CD14-positive monocyte (primary cell): Measurements from ENCODE around the gene VDAC1. TPM values are rescaled to one million over a fixed set of nuclear protein-coding genes. Genes with fewer than 3 reads are reported as not detected.

Source experiments
- DNase-seq, 3 donors: peaks; one replicate each; pipeline ENCODE4 v3.0.0-alpha.2; 2011 to 2022
- H2AFZ ChIP-seq: 2 replicates; pipeline ENCODE4 v1.6.0; 2012; ENCODE audit warnings: mild to moderate bottlenecking, low read depth, low read length, inconsistent platforms; ENCODE audit not compliant: insufficient read depth, poor library complexity, severe bottlenecking
- H3K27ac ChIP-seq, 2 donors: 1 replicate in 1 of 2; 2 replicates in 1 of 2; pipeline ENCODE4 v1.5.1; 2012 to 2013; ENCODE audit warnings: low read length in 2 of 2, control low read depth in 1 of 2, inconsistent platforms in 1 of 2, low read depth in 1 of 2, mild to moderate bottlenecking in 1 of 2
- H3K27me3 ChIP-seq, 2 donors: one replicate each; pipeline versions ENCODE4 v1.6.0 to v1.6.1; 2011 to 2013; ENCODE audit warnings: low read length in 2 of 2; ENCODE audit not compliant: control insufficient read depth in 2 of 2, insufficient read depth in 2 of 2
- H3K36me3 ChIP-seq, 2 donors: replicated peaks in 1 of 2; 1 replicate in 1 of 2; 2 replicates in 1 of 2; pipeline versions ENCODE4 v1.5.1 to v1.6.1; 2012 to 2013; ENCODE audit warnings: low read length in 2 of 2, control low read depth in 1 of 2, inconsistent platforms in 1 of 2, mild to moderate bottlenecking in 1 of 2; ENCODE audit not compliant: insufficient read depth in 2 of 2, control insufficient read depth in 1 of 2
- H3K4me1 ChIP-seq, 2 donors: 1 replicate in 1 of 2; 2 replicates in 1 of 2; pipeline versions ENCODE4 v1.5.1 to v1.6.1; 2012 to 2013; ENCODE audit warnings: low read length in 2 of 2, control low read depth in 1 of 2, inconsistent platforms in 1 of 2, mild to moderate bottlenecking in 1 of 2, moderate library complexity in 1 of 2; ENCODE audit not compliant: insufficient read depth in 2 of 2, control insufficient read depth in 1 of 2
- H3K4me2 ChIP-seq: replicated peaks from 2 replicates; pipeline ENCODE3; 2012; ENCODE audit warnings: low read length, moderate library complexity, mild to moderate bottlenecking; ENCODE audit not compliant: poor library complexity, severe bottlenecking; ENCODE audit errors: extremely low read depth
- H3K4me3 ChIP-seq, 3 experiments: fragments of 200-600 bp in 1 of 3; sonication (generic) in 1 of 3; replicated peaks in 1 of 3; 1 replicate in 2 of 3; 2 replicates in 1 of 3; pipeline ENCODE4 v1.5.1; 2011 to 2013; ENCODE audit warnings: low read length in 3 of 3, mild to moderate bottlenecking in 3 of 3, control low read depth in 2 of 3, low read depth in 2 of 3, inconsistent platforms in 1 of 3, moderate library complexity in 1 of 3
- H3K79me2 ChIP-seq: 2 replicates; pipeline ENCODE4 v1.6.0; 2012; ENCODE audit warnings: mild to moderate bottlenecking, control low read depth, inconsistent platforms, low read length, moderate library complexity; ENCODE audit not compliant: insufficient read depth
- H3K9ac ChIP-seq: 2 replicates; pipeline ENCODE4 v1.6.0; 2017; ENCODE audit warnings: low read length, mild to moderate bottlenecking; ENCODE audit not compliant: insufficient read depth, poor library complexity, severe bottlenecking
- H3K9me3 ChIP-seq, 2 donors: replicated peaks in 1 of 2; 1 replicate in 1 of 2; 2 replicates in 1 of 2; pipeline versions ENCODE4 v1.5.1 to v1.6.1; 2012 to 2013; ENCODE audit warnings: low read length in 2 of 2, control low read depth in 1 of 2; ENCODE audit not compliant: control insufficient read depth in 1 of 2, insufficient read depth in 1 of 2
- H4K20me1 ChIP-seq: 2 replicates; pipeline ENCODE4 v1.6.0; 2012; ENCODE audit warnings: mild to moderate bottlenecking, low read length, control low read depth, moderate library complexity; ENCODE audit not compliant: insufficient read depth
- H3K27ac Mint-ChIP-seq, 7 donors: one replicate each; pipeline ENCODE4 v1.8.0; 2020; ENCODE audit warnings: mild to moderate bottlenecking in 7 of 7, mixed read lengths in 7 of 7, moderate library complexity in 6 of 7, inconsistent platforms in 2 of 7
- H3K27me3 Mint-ChIP-seq, 3 donors: one replicate each; pipeline ENCODE4 v1.8.0; 2021 to 2022; ENCODE audit warnings: low read depth in 3 of 3, mild to moderate bottlenecking in 3 of 3, mixed read lengths in 3 of 3, moderate library complexity in 3 of 3, inconsistent platforms in 1 of 3
- H3K36me3 Mint-ChIP-seq, 2 donors: one replicate each; pipeline ENCODE4 v1.8.0; 2020; ENCODE audit warnings: mixed read lengths in 2 of 2, inconsistent platforms in 1 of 2, mild to moderate bottlenecking in 1 of 2
- H3K4me1 Mint-ChIP-seq: one replicate; pipeline ENCODE4 v1.8.0; 2020; ENCODE audit warnings: mild to moderate bottlenecking, mixed read lengths
- H3K4me3 Mint-ChIP-seq, 2 donors: one replicate each; pipeline ENCODE4 v1.8.0; 2020; ENCODE audit warnings: mild to moderate bottlenecking in 2 of 2, mixed read lengths in 2 of 2, moderate library complexity in 1 of 2
- H3K9me3 Mint-ChIP-seq, 7 donors: one replicate each; pipeline ENCODE4 v1.8.0; 2020 to 2022; ENCODE audit warnings: mixed read lengths in 7 of 7, mild to moderate bottlenecking in 6 of 7, moderate library complexity in 6 of 7, inconsistent platforms in 2 of 7
- CTCF ChIP-seq: fragments of 200-600 bp; IDR thresholded peaks from one replicate; pipeline ENCODE4 v1.8.0; 2022; ENCODE audit warnings: antibody characterized with exemption, mild to moderate bottlenecking
- WGBS: methylation state at CpG from one replicate; pipeline ENCODE4 v1.1.5; 2013; ENCODE audit warnings: missing lambda C conversion rate; ENCODE audit not compliant: insufficient coverage; 5-methylcytosine and 5-hydroxymethylcytosine counted together
- intact Hi-C, 2 donors: fragments of 100-400 bp; cut with micrococcal nuclease; formaldehyde crosslinking; loops; one replicate each; pipeline versions ENCODE4 v1.15.0 to v1.15.1; 2023
- polyA plus RNA-seq, 3 donors: library from polyadenylated mRNA; depleted of rRNA in 1 of 3; unstranded in 2 of 3; stranded (reverse) in 1 of 3; fragments of 300-500 nt in 2 of 3; fragments of >200 nt in 1 of 3; fragmentation: Illumina TruSeq in 2 of 3; gene quantifications; 1 replicate in 2 of 3; 2 replicates in 1 of 3; pipeline ENCODE4 v1.2.3, GENCODE V29; 2012 to 2021

The VDAC1 gene
- polyA plus RNA-seq, 3 donors = 59.9 to 107 (median 84.4) TPM

DNA sequence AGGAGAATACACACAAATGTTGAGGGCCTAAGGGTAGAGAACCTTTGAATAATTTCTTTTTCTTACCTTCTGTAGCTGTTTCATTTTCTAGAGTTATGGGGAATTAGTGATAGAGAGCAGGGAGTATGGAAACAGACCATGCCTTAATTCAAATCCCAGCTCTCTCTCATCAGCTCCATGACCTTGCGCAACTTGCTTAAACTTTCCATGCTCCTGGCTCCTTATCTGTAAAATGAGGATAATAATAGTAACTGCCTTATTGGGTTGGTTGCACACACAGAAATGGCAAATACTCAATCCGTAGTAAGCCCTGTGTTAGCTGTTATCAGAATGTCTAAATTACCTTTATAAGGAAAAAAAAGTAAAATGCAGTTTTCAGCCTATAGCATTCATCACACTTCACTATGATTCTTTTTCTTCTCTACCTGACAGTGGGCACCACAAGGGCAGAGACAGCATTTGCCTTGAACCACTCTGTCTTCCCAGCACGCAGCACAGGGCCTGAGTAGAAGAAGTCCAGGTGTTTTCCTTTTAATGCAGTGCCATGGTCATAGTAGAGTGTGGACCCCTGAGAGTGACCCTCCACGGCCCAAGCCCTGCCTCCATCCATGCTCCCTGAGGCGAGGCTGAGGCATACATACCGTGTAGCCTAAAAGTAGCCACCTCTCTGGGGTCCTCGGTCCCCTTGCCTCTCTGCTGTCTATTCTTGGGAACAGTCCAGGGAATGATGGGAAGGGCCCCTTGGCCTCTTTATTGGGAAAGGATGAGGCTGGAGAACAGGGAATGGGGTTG lies 53.8 kb downstream of the VDAC1 start:
- Histone ChIP-seq H3K79me2 (no peaks in the 10 kb centered on the region), H2AFZ (no peak overlapping the region), H3K4me1 (no peaks in the 10 kb centered on the region), H3K27ac (no peak overlapping the region), H3K4me3 (no peak overlapping the region), H3K4me2 (no peak overlapping the region), H3K9me3 (no peaks in the 10 kb centered on the region), H3K36me3 (peaks cover 4 to 16% of the 10 kb centered on the region in 2 donors), H3K27me3 (no peaks in the 10 kb centered on the region), H3K9ac (no peak overlapping the region), H4K20me1 (no peaks in the 10 kb centered on the region)
- H3K27ac Mint-ChIP-seq = no peak overlapping the region
- peaks cover 2 to 3% (median 2%) of the 10 kb centered on the region in 3 donors for H3K27me3 Mint-ChIP-seq
- no peak for TF ChIP-seq CTCF
- WGBS = 100% methylated on average over 2 of the region's 7 CpGs
- H3K9me3 Mint-ChIP-seq = peaks cover 0 to 4% (median 0%) of the 10 kb centered on the region in 7 donors
- peaks cover 2% of the 10 kb centered on the region for H3K4me1 Mint-ChIP-seq
- intact Hi-C loops = no loop called here
- H3K4me3 Mint-ChIP-seq = no peak overlapping the region
- DNase-seq = no peak
- H3K36me3 Mint-ChIP-seq = peaks cover 13 to 18% of the 10 kb centered on the region in 2 donors

GRCh38 chr5:133948721-133949120 lies 56.1 kb downstream of the VDAC1 start:
- Mint-ChIP-seq H3K4me1 (peaks cover 2% of the 10 kb centered on the region), H3K27me3 (peaks cover 3 to 9% (median 4%) of the 10 kb centered on the region in 3 donors), H3K27ac (no peak overlapping the region), H3K36me3 (no peaks in the 10 kb centered on the region), H3K9me3 (no peaks in the 10 kb centered on the region), H3K4me3 (no peak overlapping the region)
- DNase-seq = no peak
- no peaks in the 10 kb centered on the region for H3K4me1 ChIP-seq
- H3K36me3 ChIP-seq = no peaks in the 10 kb centered on the region
- H3K4me3 ChIP-seq = no peak overlapping the region
- H4K20me1 ChIP-seq = no peaks in the 10 kb centered on the region
- TF ChIP-seq CTCF = no peak
- no peaks in the 10 kb centered on the region for H3K9me3 ChIP-seq
- H3K79me2 ChIP-seq = no peaks in the 10 kb centered on the region
- no peak overlapping the region for H3K27ac ChIP-seq
- H2AFZ ChIP-seq = no peak overlapping the region
- no peak overlapping the region for H3K9ac ChIP-seq
- intact Hi-C loops = no loop called here
- no peaks in the 10 kb centered on the region for H3K27me3 ChIP-seq
- no peak overlapping the region for H3K4me2 ChIP-seq
